HG02970 (cell line): Measurements from ENCODE around the gene ATP2A1.
A peak's percentile ranks its signal among the peaks of the same experiment; 100 is the strongest.

ENCODE experiments used
- ATAC-seq: cut with Tn5 transposase; IDR thresholded peaks from one replicate; pipeline ENCODE4 v1.9.1; 2021; ENCODE audit warnings: mild to moderate bottlenecking, moderate library complexity, moderate number of reproducible peaks; ENCODE audit not compliant: unreplicated experiment, low FRiP score

ATP2A1 gene

DNA sequence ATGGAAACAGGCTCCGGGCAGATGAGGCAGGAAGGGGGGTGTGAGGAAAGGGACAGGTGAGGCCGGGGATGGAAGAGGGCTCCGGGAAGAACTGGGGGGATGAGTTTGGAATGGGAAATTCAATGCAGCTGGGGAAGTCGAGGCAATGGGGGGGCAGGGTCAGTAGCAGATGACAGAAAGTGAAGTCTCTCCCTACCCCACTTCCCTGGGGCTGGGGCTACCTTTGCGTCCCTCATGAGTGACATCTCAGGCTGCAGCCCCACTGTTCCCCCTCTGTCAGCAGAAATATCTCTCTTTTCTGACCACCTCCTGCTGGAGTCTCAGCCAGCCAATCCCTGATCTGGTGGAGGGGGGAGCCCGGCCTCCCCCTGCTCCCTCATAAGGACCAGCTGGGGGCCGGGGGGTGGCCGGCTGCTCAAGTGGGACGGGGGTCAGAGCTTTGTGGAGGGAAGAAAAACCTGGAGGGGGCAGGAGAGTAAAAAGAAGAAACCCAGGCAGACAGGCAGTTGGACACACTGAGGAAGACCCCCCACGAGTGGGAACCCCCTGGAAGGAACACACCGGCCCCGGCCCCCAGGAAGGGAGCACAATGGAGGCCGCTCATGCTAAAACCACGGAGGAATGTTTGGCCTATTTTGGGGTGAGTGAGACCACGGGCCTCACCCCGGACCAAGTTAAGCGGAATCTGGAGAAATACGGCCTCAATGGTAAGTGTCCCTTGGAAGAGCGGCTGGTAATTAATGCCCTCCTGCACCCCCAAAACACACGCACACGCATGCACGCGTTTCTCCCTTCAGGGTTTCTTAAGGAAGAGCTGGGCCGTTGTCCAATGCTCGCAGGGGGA, at the start of gene ATP2A1:
Gene ATP2A1 (plus strand): TSS at position 406 of the 844 bp plus-strand sequence. CDS start 184 bp downstream, at position 590.
- no peak for ATAC-seq

DNA sequence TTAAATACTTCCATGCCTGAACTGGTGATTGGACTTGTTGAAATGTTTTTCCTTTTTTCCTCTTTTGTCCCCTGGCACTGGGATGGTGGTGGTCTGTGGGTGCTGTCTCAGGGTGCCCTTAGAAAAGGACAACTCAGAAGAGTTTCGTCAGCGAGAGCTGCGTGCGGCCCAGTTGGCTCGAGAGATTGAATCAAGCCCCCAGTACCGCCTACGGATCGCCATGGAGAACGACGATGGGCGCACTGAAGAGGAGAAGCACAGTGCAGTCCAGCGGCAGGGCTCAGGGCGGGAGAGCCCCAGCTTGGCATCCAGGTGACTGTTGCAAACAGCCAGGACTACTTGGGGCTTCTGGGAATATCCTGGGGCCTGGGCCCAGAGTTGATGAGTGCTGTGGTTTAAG, 48.5 kb upstream of the ATP2A1 start:
- ATAC-seq: no peak

DNA sequence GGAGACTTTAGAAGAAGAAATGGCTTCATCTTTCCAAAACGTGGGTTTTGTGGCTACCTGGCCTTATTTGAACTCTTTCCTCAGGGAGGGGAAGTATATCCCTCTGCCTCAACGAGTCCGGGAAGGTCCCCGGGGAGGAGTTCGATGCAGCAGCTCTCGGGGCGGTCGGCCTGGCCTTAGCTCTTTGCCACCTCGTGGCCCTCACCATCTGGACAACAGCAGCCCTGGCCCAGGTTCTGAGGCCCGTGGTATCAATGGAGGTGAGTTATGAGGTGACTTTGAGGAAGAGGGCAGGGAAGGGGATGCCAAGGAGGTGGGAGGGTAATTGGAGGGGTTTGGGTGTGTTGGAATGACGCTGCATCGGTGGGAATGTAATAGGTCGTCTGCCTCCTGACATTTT, 47.8 kb upstream of the ATP2A1 start:
- no peak for ATAC-seq

DNA sequence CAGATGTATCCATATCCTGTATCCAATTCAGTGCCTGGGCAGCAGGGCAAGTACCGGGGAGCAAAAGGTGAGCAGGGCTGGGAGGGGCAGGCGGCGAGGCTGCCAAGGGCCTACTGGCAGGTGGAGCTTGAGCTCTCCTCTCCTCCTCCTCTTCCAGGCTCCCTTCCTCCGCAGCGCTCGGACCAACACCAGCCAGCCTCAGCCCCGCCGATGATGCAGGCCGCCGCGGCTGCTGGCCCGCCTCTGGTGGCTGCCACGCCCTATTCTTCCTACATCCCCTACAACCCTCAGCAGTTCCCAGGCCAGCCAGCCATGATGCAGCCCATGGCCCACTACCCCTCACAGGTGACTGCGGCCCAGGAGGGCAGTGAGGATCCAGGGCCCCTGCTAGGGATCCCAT, 43.9 kb upstream of the ATP2A1 start:
- no peak for ATAC-seq

DNA sequence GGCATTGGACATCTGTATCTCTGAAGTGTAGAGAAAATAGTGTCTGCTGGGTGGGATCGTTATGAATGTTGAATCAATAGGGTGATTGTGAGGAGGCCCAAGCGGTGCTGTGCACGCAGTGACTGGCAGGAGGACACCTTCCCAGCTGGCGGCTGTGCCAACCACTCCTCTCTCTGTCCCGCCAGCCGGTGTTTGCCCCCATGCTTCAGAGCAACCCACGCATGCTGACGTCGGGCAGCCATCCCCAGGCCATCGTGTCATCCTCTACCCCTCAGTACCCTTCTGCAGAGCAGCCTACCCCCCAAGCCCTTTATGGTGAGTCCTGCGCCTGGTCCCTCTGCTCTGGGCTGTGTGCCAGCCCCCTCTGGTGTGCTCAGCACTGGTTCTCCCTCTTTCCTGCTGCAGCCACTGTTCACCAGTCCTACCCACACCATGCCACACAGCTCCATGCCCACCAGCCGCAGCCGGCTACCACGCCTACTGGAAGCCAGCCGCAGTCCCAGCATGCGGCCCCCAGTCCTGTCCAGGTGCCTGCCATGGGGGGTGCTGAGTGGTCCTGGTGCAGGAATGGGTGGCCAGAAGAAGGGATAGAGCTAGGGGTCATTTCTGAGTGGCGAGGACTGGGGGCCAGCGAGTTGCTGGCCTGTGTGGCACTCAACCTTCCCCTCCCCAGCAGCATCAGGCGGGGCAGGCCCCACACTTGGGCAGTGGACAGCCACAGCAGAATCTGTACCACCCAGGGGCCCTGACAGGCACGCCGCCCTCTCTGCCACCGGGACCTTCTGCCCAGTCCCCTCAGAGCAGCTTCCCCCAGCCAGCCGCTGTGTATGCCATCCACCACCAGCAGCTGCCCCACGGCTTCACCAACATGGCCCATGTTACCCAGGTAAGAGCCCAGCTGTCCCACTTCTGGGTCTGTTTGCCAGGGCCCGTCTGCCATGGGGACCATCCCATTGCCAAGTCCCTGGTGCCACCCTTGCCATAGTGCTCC, 43.1 kb upstream of the ATP2A1 start:
- no peak for ATAC-seq

DNA sequence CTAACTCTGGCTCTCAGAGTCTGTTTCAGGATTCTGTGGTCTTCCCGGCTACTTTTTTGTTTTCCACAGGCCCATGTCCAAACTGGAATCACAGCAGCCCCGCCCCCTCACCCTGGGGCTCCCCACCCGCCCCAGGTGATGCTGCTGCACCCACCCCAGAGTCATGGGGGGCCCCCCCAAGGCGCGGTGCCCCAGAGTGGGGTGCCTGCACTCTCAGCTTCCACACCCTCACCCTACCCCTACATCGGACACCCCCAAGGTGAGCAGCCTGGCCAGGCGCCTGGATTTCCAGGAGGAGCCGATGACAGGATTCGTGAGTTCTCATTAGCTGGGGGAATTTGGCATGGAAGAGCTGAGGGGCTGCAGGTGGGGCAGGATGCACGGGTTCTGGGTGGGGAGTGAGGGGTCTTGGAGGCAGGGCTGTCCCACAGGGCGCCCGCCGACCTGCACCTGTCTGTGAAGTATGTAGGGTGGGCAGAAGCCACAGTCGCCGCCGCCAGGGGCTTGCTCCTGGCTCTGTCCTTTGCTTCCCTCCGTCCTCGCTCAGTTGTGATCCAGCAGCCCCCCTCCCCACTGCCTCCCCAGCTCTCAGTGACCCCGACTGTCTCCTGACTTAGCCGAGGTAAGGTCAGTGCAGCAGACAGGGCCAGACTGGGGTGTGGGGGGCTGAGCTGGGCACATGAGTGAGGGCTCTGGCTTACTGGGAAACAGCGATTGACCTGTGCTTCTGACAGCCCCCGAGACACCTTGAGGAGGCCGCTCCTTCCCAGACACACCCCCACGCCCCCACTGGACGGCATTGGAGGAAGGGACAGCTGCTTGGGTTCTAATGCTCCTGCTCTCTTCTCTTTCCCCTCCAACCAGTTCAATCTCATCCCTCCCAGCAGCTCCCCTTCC, 42.2 kb upstream of the ATP2A1 start:
- ATAC-seq: no peak

DNA sequence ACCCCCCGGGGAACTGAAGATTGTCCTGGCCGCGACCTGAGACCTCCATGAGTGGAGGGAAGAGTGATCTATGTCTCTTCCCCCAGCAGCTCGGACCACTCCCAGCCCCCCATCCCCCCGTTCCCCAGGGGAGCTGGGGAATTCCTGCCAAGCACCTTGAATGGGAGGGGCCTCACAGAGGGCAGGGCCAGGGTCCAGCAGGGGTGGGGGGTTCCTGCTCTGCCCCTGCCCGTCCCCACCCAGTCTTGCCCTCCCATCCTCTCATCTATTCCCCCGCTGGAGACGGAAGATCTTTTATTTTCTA, 41.6 kb upstream of the ATP2A1 start:
- ATAC-seq: no peak

DNA sequence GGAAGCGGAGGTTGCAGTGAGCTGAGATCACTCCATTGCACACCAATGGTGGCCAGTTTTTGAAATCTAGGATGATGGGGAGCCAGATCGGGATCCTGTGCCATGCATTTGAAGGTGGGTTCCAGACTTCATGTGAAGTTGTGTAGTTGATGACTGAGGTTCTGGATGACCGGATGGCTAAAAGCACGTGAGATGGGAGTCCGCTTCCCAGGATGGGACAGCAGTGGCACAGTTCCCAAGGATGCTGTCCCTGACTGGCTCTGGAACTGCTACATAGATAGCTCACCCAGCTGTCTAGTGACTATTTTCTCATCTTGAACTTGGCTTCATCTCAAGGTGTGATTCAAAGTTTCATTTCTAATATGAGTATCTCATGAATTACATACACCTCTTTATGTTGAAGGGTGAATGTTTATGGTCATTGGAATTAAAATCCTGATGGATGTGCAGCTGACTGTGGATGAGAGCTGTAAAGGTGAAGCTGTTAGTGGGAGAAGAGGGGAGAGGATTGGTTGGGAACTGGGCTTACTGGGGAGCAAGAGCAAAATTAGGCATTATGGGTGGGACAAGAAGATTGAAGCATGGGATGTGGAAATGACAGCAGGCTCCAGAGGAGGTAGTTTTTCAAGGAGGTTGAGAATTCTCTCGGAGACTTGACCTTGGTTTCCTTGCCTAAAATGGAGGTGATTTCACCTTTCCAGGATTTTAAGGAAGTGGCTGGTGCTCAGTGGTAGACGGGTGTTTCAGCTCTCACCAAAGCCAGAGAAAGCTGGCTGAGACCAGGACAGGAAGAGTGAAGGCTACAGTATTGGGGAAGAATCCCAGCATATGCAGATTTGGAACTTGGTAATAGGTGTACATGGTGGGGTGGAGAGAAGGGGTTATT, 40.4 kb upstream of the ATP2A1 start:
- ATAC-seq: no peak

DNA sequence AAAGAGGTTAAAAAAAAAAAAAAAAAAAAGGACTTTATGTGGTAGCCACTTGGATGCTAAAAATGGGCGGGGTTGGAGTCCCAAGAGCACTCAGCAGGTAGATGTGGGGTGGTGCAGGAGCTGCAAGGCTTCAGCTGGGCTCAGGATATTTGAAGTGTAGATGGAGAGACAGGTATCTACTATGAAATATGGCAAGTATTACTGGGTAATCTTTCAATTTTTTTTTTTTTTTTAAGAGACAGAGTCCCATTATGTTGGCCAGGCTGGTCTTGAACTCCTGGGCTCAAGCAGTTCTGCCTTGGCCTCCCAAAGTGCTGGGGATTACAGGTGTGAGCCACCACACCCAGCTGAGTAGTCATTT, 39.8 kb upstream of the ATP2A1 start:
- ATAC-seq: no peak

DNA sequence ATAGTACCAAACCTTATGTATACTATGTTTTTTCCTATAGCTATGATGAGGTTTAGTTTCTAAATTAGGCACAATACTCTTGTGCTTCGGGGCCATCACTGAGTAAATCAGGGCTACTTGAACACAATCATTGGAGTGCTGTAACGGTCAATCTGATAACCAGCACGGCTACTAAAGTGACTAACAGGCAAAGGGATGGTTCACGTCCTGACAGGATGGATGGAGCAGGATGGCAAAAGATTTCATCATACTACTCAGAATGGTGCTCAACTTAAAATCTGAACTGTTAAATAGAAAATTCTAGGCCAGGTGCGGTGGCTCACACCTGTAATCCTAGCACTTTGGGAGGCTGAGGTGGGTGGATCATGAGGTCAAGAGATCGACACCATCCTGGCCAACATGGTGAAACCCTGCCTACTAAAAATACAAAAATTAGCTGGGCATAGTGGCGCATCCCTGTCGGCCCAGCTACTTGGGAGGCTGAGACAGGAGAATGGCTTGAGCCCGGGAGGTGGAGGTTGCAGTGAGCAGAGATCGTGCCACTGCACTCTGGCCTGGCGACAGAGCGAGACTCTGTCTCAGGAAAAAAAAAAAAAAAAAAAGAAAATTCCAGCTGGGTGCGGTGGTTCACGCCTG, 39.2 kb upstream of the ATP2A1 start:
- ATAC-seq: no peak

DNA sequence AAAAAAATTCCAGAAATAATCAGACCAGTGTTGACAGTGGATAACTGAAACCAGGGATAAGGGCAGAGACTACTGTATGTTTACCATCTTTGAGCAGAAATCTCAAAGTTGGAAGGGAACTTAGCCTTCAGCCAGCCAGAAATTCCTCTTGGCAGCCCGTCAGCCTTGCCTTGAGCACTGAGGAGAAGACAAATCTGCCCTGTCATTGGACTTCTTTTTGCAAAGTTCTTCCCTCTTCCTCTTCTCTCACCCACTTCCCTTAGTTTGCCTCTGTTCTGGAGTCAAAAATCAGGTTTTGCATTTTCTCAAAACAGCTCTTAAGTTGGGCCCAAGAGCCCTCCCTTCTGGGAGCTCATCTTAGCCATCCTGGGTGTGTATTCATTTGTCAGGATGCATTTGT, 38.4 kb upstream of the ATP2A1 start:
- ATAC-seq: no peak

DNA sequence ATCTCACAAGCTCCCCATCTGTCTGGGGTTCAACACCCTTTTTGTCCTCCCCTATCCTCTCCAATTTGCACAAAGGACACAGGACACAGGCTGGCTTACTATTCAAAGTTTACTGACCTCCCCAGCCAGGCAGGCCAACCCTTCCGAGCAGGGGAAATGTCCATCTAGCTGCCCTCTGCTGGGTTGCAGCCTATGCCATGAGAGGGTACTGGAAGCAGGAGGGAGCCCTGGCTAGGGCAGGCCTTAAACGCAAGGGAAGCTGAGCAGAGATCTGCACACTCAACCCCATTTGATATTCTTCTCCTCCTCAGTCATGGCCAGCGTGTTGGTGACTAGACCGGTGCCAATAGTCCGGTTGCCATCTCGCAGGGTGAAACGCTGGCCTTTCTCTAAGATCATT, 35.6 kb upstream of the ATP2A1 start:
- no peak for ATAC-seq

DNA sequence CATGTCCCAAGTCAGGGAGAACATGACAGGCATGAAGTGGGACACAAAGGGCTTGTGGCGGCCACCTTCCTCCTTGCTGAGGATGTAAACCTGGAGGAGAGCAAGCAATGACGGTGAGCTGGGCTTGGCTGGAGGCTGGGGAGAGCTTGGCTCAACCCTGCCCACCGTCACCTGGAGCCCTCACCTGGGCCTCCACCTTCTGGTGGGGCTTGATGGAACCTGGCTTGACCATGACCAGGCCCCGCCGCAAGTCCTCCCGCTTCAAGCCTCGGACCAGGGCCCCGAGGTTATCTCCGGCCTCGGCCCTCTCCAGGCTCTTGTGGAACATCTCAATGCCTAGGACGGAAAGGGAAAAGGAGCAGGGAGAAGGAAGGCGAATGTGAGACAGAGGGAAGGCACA, 34.5 kb upstream of the ATP2A1 start:
- no peak for ATAC-seq

DNA sequence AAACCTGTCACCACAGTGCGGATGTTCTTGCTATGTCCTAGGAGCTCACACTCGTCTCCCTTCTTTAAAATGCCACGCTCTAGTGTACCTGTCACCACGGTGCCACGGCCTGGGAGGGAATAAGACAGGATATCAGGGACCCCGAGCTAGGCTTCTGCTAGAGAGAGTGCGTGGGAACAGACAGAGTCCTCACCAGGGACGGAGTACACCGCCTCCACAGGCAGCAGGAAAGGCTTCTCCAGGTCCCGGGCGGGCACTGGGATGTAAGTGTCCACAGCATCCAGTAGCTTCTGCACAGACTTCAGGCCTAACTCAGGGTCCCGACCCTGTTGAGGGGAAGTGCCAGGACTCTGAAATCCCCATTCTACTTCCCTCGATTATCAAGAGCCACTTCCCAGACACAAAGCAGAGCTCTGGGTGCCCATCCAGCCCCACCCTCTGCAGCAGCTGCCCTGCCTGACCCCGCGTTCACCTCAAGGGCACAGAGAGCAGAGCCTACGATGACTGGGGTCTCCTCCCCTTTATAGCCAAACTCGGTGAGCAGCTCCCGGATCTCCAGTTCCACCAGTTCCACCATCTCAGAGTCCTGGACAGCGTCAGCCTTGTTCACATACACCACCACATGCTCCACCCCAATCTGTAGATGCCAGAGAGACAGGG, 33.9 kb upstream of the ATP2A1 start:
- no peak for ATAC-seq

DNA sequence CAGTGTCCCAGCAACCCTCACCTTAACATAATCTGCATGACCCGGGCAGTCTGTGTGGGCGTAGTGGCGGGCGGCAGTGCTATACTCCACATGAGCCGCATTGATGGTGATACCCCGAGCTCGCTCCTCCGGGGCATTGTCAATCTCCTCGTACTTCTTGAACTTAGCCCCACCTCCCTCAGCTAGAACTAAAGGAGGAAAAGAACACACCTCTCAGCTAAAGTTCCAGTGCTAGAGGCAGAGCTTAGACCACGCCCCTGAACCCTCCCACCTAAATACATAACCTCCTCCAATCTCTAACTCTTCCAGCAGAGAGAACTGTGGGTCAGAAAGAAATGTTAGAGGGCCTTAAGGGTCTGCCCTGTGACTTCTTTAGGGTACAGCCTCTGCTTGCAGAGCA, 33.0 kb upstream of the ATP2A1 start:
- no peak for ATAC-seq

DNA sequence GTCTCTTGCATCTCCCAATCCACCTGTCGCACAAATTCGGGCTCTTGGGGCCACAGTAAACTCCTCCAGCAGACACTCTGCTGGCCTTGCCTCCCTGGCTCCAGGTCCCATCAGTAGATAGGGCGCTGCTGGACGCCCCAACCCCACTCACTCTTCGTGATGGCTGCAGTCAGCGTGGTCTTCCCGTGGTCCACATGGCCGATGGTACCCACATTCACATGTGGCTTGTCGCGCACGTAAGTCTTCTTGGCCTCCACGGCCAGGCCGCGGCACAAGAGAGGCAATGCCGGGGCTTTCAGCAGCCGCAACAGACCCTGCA, 32.6 kb upstream of the ATP2A1 start:
- no peak for ATAC-seq

DNA sequence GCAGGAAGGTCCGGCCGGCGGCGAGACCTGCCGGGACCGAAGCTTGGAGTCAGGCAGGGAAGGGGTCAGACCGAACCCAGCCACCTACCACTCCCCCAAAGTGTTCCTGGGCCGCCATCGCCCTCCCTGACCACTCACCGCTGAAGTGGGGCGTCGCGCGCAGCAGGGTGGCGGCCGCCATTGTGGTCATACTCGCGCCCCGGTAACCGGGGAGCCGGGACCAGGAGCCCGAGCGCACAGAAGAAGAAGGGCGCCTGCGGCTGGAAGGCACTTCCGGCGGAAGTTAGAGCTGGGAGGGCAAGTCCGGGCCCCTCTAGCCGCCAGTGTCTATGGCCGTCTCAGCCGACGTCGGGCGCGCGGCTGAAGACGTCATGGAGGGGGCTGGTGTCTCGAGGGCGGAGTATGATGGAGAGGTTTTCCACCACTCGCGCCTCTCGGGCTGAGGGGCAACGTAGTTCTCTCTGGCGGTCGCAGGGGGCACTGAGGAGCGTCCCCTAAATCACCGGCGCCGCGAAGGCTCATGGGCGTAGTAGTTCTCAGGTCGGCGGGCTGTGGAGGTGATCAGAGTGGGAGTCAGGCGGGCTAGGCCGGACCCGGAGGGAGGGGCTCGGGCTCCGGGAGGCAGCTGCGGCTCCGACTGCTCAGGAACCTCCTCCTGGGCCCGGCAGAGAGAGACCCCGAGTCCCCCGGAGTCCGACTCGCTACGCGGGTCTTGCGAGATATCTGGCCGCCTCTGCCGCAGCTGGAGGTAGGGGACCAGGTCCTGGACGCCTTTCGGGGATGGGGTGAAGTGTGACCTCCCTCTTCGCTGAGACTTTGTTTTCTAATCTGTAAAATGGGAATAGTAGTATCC, 32.0 kb upstream of the ATP2A1 start, which contains the start of gene TUFM:
Gene TUFM (minus strand): TSS at position 269 of the 853 bp plus-strand sequence. CDS start 79 bp downstream, at position 190.
- peak; percentile 90 for ATAC-seq

DNA sequence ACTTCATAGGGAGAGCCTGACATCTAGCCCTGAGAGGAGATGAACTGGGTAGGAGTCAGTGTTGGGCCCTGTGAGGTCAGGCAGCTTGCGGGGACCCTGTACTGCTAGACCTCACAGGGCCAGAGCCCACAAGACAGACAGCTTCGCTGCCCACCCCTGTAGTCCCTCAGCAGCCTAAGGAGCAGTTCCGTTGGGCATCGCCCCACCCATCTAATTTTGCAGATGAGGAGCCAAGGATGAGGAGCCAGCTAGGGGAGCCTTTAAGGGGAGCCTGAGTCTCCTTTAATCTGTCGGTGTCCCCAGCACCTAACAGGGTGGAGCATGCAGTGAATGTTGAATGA, 31.4 kb upstream of the ATP2A1 start:
- ATAC-seq: peak; percentile 3
